Islet of Langerhans (tissue), 1 donor: ENCODE data around the gene WDR82.
"Not testable (repeated sequence)": the region's sequence is repeated elsewhere in the genome, so short reads cannot be mapped to it uniquely, and the experiment has no call there.

Source experiments
- FAIRE-seq: peaks from one replicate; lab custom pipeline; 2011; peaks lifted over from hg19 to GRCh38; lab: Jason Lieb, UNC

WDR82 gene

GRCh38 chr3:52289747-52290595 lies 11.5 kb upstream of the WDR82 start:
- FAIRE-seq: no peak

DNA sequence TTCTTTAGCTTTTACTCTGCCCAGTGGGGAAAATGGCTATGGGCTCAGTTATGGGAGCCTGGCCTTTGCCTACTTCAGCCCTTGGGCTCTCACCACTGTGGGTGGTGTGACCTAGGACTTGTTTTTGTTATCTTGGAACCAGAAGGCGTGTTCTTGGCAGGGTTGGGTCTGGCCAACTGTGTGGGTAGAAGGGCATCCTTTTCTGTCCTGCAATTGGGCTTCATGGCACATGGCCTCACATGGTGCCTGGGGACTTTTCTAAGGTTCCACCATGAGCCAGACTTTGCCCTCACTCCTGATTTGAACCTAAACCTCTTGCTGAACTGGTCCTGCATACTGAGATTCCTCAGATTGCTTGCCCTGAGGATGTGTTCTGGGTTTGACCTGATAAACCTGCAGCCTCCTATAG lies 10.9 kb upstream of the WDR82 start:
- FAIRE-seq: no peak

GRCh38 chr3:52288674-52289073 lies 10.2 kb upstream of the WDR82 start:
- FAIRE-seq: no peak

DNA sequence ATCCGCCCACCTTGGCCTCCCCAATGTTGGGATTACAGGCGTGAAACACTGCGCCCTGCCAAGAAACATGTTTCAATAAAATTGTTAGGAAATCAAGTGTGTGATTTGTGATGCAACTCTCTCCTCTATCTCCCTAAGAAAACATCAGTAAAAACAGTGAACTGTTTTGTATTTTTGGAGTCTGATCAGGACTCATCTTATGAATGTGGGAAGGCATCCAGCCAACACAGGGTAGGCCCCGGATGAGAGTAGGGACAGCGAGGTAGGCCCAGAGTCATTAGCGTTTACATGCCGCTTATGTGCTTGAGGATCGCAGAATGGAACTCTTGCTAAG lies 8.3 kb upstream of the WDR82 start:
- no peak for FAIRE-seq

- FAIRE-seq: not testable (repeated sequence)
Measured at GRCh38 chr3:52284051-52284450, 5.6 kb upstream of the WDR82 start.

DNA sequence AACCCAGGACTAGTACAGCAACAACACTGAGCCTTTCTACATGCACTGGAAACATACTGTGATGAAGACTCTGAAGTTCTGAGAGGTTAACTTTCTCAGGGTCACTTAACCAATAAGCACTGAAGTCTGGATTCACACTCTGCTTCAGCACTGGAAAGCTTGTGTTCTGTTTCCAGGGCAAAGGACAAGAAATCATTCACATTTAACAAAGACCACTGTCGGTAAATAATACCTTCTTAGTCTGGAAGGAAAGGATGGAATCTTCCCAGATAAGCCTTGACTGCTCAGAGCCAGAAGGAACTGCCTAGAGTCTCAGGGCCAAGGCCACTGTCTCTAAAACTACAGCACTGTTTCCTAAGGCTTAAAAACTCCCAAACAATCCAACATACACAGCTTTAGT lies 4.9 kb upstream of the WDR82 start:
- FAIRE-seq: no peak

DNA sequence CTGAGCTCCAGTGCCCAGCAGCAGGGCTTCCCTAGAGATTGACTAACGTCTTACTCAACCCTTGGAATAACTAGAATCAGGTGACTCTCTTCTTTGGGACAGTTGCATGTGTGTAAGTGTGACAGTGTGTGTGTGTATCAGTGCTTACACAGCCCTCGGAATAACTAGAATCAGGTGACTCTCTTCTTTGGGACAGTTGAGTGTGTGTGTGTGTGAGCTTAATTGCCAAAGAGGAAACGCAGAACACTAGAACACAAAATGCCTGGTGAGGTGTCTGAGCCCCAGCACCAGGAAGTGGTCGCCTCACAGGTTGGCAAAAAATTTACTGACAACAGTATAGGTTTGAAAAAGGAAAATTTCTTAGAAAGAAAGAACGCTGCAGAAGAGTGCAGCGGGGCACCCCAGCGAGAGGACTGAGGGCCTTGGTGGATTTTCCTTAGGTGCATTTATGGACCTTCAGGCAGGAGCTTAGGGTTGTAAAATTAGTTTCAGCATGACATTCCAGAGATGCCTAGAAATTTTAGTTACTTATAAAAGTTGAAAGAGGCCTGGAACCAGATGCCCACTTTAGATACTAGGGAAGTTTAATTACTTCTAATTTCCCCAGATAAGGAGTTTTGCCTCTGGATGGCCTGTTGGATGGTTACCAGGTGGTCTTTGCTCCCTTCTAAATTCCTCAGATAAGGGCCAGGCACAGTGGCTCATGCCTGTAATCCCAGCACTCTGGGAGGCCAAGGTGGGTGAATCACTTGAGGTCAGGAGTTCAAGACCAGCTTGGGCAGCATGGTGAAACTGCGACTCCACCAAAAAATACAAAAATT lies 3.7 kb upstream of the WDR82 start:
- FAIRE-seq: no peak

- FAIRE-seq: no peak
Measured at GRCh38 chr3:52280050-52280461, 1.6 kb upstream of the WDR82 start.

DNA sequence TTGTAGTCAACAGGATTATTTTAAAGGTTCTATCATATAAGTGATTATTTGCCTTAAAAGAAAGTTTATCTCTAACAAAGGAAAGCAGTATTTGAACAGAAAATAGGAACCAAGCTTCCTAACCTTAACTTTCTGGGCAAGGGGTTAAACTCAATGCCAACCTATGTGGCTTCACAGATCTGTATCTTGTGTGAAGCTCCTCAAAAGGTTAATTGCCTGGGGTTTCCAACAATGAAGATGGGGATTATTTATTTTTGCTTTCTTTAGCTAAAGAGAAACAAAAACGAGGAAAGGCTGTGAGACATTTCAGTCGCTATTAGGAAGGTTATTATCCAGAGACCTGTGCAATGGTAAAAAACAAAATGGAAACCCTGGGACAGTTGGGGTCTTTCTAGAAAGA lies 1.1 kb upstream of the WDR82 start:
- FAIRE-seq: no peak

GRCh38 chr3:52277972-52278509 lies 408 bp downstream of the WDR82 start:
- no peak for FAIRE-seq

- FAIRE-seq: no peak
Measured at GRCh38 chr3:52277071-52277964, 1.1 kb downstream of the WDR82 start.

DNA sequence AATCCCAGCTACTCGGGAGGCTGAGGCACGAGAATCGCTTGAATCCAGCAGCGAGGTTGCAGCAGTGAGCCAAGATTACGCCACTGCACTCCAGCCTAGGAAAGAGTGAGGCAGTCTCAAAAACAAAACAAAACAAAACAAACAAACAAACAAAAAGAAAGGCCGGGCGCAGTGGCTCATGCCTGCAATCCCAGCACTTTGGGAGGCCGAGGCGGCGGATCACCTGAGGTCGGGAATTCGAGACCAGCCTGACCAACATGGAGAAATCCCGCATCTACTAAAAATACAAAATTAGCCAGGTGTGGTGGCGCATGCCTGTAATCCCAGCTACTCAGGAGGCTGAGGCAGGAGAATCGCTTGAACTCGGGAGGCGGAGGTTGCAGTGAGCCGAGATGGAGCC lies 3.7 kb downstream of the WDR82 start:
- FAIRE-seq: not testable (repeated sequence)

DNA sequence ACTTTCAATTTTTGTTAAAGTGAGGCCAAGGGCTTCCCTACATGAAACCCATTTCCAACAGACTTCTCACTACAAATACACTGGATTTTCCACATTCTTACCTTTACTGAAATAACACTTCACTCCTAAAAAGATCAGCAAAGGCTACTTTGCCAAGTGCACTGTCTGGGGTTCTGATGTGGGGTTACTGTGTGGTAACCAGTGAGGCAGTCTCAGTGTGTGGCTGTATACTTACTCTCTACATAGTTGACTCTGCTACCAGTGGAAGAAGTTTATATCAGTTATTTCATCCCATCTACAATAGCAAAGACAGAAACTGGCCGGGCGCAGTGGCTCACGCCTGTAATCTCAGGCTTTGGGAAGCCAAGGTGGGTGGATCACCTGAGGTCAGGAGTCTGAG lies 5.6 kb downstream of the WDR82 start:
- FAIRE-seq: no peak

GRCh38 chr3:52272172-52272571 lies 6.3 kb downstream of the WDR82 start:
- FAIRE-seq: not testable (repeated sequence)

DNA sequence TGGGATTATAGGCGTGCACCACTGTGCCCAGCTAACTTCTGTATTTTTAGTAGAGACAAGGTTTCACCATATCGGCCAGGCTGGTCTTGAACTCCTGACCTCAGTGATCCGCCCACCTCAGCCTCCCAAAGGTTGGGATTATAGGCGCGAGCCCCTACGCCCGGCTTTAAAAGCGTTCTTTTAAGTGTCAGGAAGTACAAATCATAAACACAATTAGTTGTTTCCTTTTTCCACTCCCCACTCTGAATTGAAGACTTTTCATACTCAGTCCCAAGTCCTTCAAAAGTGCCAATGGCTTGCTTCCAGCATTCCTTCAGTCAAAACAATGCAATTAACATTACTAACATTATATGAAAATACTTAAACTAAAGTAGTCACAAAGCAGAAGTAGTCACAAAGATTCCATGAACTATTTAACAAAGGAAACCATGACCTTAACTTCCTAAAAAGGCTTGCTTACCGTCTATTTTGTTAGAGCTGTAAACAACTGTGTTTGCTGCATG lies 8.1 kb downstream of the WDR82 start:
- no peak for FAIRE-seq

DNA sequence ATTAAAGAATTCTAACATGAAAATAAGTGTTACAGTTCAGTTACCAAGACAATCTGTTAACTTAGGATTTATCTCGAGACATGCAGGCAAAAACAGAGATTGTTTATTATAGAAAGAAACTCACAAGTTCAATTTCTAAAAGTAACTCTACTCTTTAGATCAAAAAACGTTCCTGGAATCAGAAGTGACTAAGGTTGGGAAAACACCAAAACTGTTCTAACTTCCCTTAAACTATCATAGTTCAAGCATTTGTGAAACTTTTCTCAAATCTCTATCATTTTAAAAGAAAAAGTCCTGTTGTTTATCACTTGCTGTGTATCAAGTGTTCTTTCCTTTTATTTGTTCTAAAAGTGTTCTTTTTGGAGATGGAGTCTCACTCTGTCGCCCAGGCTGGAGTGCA lies 8.7 kb downstream of the WDR82 start:
- FAIRE-seq: peak; percentile 5

- FAIRE-seq: no peak
Measured at GRCh38 chr3:52268036-52268435, 10.4 kb downstream of the WDR82 start.

- FAIRE-seq: no peak
Measured at GRCh38 chr3:52265387-52265786, 13.1 kb downstream of the WDR82 start.

DNA sequence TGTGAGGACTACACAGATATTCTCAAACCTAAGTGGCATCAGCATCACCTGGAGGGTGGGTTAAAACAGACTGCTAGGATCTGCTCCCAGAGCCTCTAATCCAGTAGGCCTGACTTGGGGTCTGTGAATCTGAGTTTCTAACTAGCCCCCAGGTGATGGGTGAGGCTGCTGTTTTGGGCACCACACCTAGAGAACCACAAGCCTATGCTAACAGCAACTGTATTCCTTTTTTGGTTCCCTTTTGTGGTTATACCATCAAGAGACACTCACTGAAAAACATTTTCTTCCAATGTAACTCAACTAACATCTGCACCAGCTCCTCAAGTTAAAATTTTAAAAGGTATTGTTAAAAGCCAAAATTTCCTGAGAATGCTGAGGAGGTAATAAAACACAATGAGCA lies 16.0 kb downstream of the WDR82 start:
- FAIRE-seq: no peak

DNA sequence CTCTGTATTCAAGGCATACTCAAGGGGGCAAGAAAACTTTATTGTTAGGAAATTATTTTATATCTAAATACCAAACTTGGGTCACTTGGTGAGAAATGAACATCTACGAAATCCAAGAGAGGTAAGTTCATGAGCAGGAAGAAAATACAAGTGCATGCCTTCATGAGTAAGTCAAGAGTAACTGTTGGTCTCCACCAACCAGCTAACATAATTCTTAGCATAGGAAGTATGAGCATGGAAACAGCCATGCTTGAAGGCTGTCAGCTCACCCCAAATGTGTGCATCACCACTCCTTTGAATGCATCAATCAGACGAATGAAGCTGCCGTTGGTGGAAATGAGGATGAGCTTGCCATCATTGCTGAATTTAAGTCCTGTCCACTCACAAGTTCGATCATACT lies 19.0 kb downstream of the WDR82 start:
- FAIRE-seq: no peak

DNA sequence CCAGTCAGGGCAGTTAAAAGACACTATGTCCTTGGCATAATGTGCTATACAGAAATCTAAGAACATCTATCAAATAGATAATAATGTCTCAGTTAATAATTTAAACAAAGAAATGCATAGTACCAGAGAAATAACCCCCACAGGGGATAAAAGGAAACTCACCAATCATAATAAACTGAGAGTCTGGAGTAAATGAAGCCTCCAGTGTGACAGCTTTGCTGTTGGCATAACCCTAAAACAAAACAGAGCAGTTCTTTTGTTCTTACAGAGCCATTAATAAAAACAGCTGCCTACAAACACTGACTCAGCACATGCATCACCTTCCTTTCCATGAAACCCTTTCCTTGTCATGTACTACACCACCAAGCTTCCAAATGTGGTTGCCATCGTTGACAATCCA lies 19.4 kb downstream of the WDR82 start:
- no peak for FAIRE-seq

GRCh38 chr3:52257911-52258310 lies 20.5 kb downstream of the WDR82 start:
- FAIRE-seq: no peak
